Testis (tissue), 2 donors: Measurements from ENCODE around the gene HOTAIR.

Source experiments
- CTCF ChIP-seq, 3 experiments: fragments of 450-650 bp in 2 of 3; fragments of 200-600 bp in 1 of 3; sonication (generic) in 1 of 3; IDR thresholded peaks; one replicate each; pipeline ENCODE4 v1.5.1; 2016 to 2019; ENCODE audit warnings: antibody characterized with exemption in 3 of 3, mild to moderate bottlenecking in 2 of 3, moderate library complexity in 1 of 3
- POLR2A ChIP-seq: fragments of 450-650 bp; IDR thresholded peaks from one replicate; pipeline ENCODE4 v1.6.1; 2017; ENCODE audit warnings: antibody characterized with exemption, mild to moderate bottlenecking, moderate library complexity

GRCh38 chr12:54020591-54021405 lies 46.0 kb upstream of the HOTAIR start:
- TF ChIP-seq POLR2A (no peak), CTCF (IDR thresholded peaks at IDR 0.05) (no peak)
